Measurements from ENCODE around the gene ST6GALNAC1.
"Not testable (repeated sequence)": the region's sequence is repeated elsewhere in the genome, so short reads cannot be mapped to it uniquely, and the experiment has no call there.

ST6GALNAC1 gene

GRCh38 chr17:76612977-76613851, 30.3 kb downstream of the ST6GALNAC1 start:
- no peak for TF ChIP-seq CTCF (IDR thresholded peaks at IDR 0.05; ENCODE audit: low read length, missing control alignments)
- no peak overlapping the region for H3K4me3 ChIP-seq (replicated peaks; ENCODE audit: low read depth, low read length)
- no peak for DNase-seq (ENCODE audit: low read depth)

GRCh38 chr17:76612465-76612864, 31.1 kb downstream of the ST6GALNAC1 start:
- H3K4me3 ChIP-seq (replicated peaks; ENCODE audit: low read depth, low read length) = no peak overlapping the region
- DNase-seq (ENCODE audit: low read depth) = no peak
- no peak for TF ChIP-seq CTCF (IDR thresholded peaks at IDR 0.05; ENCODE audit: low read length, missing control alignments)

DNA sequence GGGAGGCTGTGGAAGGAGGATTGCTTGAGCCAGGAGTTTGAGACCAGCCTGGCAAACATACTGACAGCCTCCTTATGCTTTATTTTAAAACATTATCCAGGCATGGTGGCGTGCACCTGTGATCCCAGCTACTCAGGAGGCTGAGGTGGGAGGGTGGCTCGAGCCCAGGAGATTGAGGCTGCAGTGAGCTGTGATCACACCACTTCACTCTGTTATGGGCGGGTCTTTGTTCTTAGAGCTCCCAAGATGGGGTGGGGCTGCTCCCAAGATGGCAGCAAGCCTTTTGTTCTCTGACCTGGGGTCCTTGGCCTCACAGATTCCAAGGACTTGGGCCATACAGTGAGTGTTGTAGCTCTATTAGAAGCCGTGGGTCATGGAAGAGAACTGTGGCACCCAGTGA, 31.8 kb downstream of the ST6GALNAC1 start:
- no peak overlapping the region for H3K4me3 ChIP-seq (replicated peaks; ENCODE audit: low read depth, low read length)

DNA sequence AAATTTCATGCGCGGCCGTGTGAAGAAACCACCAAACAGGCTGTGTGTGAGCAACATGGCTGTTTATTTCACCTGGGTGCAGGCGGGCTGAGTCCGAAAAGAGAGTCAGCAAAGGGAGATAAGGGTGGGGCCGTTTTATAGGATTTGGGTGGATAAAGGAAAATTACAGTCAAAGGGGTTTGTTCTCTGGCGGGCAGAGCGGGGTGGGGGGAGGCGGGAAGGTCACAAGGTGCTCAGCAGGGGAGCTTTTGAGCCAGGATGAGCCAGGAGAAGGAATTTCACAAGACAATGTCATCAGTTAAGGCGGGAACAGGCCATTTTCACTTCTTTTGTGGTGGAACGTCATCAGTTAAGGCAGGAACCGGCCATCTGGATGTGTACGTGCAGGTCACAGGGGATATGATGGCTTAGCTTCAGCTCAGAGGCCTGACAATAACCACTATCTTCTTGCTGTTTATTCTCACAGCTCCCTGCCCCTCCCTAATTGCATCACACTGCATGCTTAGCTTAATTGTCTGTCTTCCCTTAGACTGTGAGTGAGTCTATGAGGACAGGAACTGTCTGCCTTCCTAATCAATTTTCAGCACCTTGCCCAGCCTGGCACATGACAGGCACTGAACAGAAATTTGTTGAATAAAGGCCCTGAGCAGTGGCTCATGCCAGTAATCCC, 32.3 kb downstream of the ST6GALNAC1 start:
- DNase-seq (ENCODE audit: low read depth); H3K4me3 ChIP-seq (replicated peaks; ENCODE audit: low read depth, low read length): not testable (repeated sequence)

More for the DNA sequence above, 31.8 kb downstream of the ST6GALNAC1 start:
- no peak for TF ChIP-seq CTCF (IDR thresholded peaks at IDR 0.05; ENCODE audit: low read length, missing control alignments)
- DNase-seq (ENCODE audit: low read depth) = no peak

DNA sequence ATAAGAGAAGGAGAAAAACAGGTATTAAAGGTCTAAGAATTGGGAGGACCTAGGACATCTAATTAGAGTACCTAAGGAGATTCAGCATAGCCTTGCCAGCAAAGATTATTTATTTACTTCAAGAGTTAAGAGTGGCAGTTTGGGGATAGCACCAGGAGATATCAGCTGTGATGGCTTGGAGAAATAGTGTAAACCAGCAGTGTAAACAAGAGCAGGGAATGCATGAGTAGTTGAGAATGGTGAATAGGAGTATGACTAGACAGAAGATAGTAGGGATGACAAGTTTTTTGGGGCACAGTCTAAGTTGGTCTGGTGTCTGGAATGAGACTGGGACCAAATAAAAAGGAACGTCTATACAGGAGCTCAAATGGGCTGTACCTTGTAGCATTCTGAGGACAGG, 36.9 kb downstream of the ST6GALNAC1 start:
- H3K4me3 ChIP-seq (replicated peaks; ENCODE audit: low read depth, low read length); DNase-seq (ENCODE audit: low read depth): not testable (repeated sequence)

DNA sequence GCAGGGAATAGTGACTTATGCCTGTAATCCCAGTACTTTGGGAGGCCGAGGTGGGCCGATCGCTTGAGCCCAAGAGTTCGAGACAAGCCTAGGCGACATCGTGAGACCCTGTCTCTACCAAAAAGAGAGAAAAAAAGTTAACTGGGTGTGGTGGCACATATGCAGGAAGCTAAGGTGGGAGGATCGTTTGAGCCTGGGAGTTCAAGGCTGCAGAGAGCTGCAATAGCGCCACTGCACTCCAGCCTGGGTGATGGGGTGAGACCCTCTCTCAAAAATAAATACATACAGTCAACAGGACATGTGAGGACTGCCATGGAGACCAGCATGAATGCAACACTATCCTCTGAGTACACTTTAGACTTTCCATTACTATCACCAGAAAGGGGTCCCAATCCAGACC, 42.5 kb downstream of the ST6GALNAC1 start:
- TF ChIP-seq CTCF (IDR thresholded peaks at IDR 0.05; ENCODE audit: low read length, missing control alignments) = no peak
- DNase-seq (ENCODE audit: low read depth) = no peak
- H3K4me3 ChIP-seq (replicated peaks; ENCODE audit: low read depth, low read length) = no peak overlapping the region

GRCh38 chr17:76599694-76600460, 43.7 kb downstream of the ST6GALNAC1 start:
- no peak overlapping the region for H3K4me3 ChIP-seq (replicated peaks; ENCODE audit: low read depth, low read length)
- TF ChIP-seq CTCF (IDR thresholded peaks at IDR 0.05; ENCODE audit: low read length, missing control alignments) = no peak
- DNase-seq (ENCODE audit: low read depth) = peak; percentile 57

All from fibroblast of pulmonary artery (primary cell).